Fibroblast of lung (primary cell): ENCODE data around the gene ANKS1B. TPM values are rescaled to one million over a fixed set of nuclear protein-coding genes. Genes with fewer than 3 reads are reported as not detected.

ENCODE experiments used
- DNase-seq, 2 donors: peaks; one replicate each; pipeline versions ENCODE4 v3.0.0 to v3.0.0-alpha.2; 2010; ENCODE audit warnings: low read depth in 2 of 2
- H2AFZ ChIP-seq: 2 replicates; pipeline ENCODE4 v1.5.1; 2012; ENCODE audit warnings: low read length, control low read depth, inconsistent platforms
- H3K27ac ChIP-seq: 2 replicates; pipeline ENCODE4 v1.5.1; 2011; ENCODE audit warnings: low read length, control low read depth; ENCODE audit not compliant: insufficient read depth
- H3K27me3 ChIP-seq: 2 replicates; pipeline ENCODE4 v1.5.1; 2011; ENCODE audit warnings: mild to moderate bottlenecking, low read length; ENCODE audit not compliant: control insufficient read depth, insufficient read depth
- H3K36me3 ChIP-seq: 2 replicates; pipeline ENCODE4 v1.5.1; 2011; ENCODE audit warnings: low read length; ENCODE audit not compliant: control insufficient read depth, insufficient read depth
- H3K4me1 ChIP-seq: 2 replicates; pipeline ENCODE4 v1.5.1; 2011; ENCODE audit warnings: low read length; ENCODE audit not compliant: control insufficient read depth, insufficient read depth; ENCODE audit errors: extremely low read depth
- H3K4me2 ChIP-seq: 2 replicates; pipeline ENCODE4 v1.5.1; 2011; ENCODE audit warnings: low read length, control low read depth; ENCODE audit not compliant: insufficient read depth; ENCODE audit errors: extremely low read depth
- H3K4me3 ChIP-seq, 4 experiments: fragments of 200-600 bp in 1 of 4; sonication (generic) in 1 of 4; replicated peaks in 1 of 4; 2 replicates each; pipeline ENCODE4 v1.5.1; 2011 to 2016; ENCODE audit warnings: low read length in 4 of 4, low read depth in 3 of 4, mild to moderate bottlenecking in 3 of 4, control low read depth in 2 of 4, inconsistent platforms in 1 of 4, mixed read lengths in 1 of 4; ENCODE audit not compliant: insufficient read depth in 1 of 4; ENCODE audit errors: control extremely low read depth in 1 of 4
- H3K79me2 ChIP-seq: 2 replicates; pipeline ENCODE4 v1.5.1; 2012; ENCODE audit warnings: mild to moderate bottlenecking, low read length, inconsistent platforms; ENCODE audit not compliant: control insufficient read depth, insufficient read depth
- H3K9ac ChIP-seq: 2 replicates; pipeline ENCODE4 v1.5.1; 2011; ENCODE audit warnings: mild to moderate bottlenecking, low read length, control low read depth; ENCODE audit not compliant: insufficient read depth
- H3K9me3 ChIP-seq: 2 replicates; pipeline ENCODE4 v1.5.1; 2012; ENCODE audit warnings: low read depth, low read length; ENCODE audit not compliant: control insufficient read depth, insufficient read depth
- H4K20me1 ChIP-seq: 2 replicates; pipeline ENCODE4 v1.5.1; 2011; ENCODE audit warnings: low read length; ENCODE audit not compliant: control insufficient read depth, insufficient read depth; ENCODE audit errors: extremely low read depth
- EZH2 ChIP-seq: IDR thresholded peaks from 2 replicates; pipeline ENCODE4 v1.5.1; 2012; ENCODE audit warnings: low read length, control low read depth, mild to moderate bottlenecking; ENCODE audit errors: missing control alignments
- polyA plus RNA-seq, 2 donors: library from polyadenylated mRNA; depleted of rRNA in 1 of 2; stranded (reverse) in 1 of 2; unstranded in 1 of 2; fragments of >200 nt; gene quantifications; 2 replicates each; pipeline ENCODE4 v1.2.1, GENCODE V29; 2011 to 2012; ENCODE audit warnings: missing spikeins in 1 of 2
- total RNA-seq: library from RNA; depleted of rRNA; stranded (reverse); fragments of >200 nt; gene quantifications from 2 replicates; pipeline ENCODE4 v1.2.1, GENCODE V29; 2014
- TF ChIP-seq, protein P1 (sequence below), 2 donors: IDR thresholded peaks in 1 of 2; conservative IDR thresholded peaks in 1 of 2; 1 replicate in 1 of 2; 2 replicates in 1 of 2; pipeline ENCODE4 v1.5.1; 2011 to 2012; ENCODE audit warnings: low read length in 2 of 2, control low read depth in 1 of 2, inconsistent platforms in 1 of 2, low read depth in 1 of 2, mild to moderate bottlenecking in 1 of 2

The ANKS1B gene
- total and polyA plus RNA-seq, 2 donors (not counting 1 experiment from before 2014, with no cell fraction given) = 0.11 to 0.83 TPM

DNA sequence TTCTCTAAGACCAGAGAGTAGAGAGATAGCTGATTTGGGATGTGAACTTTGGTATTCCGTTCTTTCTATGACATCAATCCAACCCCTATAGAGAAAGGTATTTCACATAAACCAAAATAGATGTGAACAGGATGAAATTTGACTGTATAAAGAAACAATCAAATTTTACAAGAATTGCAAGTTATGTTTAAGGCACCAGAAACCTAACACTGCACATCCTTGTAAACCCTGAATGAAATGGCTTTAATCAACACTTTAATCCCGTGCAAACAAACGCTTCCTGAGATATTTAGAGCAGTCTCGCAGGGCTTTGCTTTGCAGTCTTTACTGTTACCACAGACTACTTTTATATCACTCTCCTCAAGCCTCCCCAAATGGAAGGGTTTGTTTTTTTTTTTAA, 1214.5 kb downstream of the ANKS1B start:
- H3K9me3 ChIP-seq = no peaks in the 10 kb centered on the region
- H3K27me3 ChIP-seq = no peaks in the 10 kb centered on the region
- H3K4me2 ChIP-seq = no peak overlapping the region
- no peak overlapping the region for H3K9ac ChIP-seq
- no peaks in the 10 kb centered on the region for H3K79me2 ChIP-seq
- H3K36me3 ChIP-seq = no peaks in the 10 kb centered on the region
- no peak for TF ChIP-seq EZH2
- TF ChIP-seq, protein P1, sequence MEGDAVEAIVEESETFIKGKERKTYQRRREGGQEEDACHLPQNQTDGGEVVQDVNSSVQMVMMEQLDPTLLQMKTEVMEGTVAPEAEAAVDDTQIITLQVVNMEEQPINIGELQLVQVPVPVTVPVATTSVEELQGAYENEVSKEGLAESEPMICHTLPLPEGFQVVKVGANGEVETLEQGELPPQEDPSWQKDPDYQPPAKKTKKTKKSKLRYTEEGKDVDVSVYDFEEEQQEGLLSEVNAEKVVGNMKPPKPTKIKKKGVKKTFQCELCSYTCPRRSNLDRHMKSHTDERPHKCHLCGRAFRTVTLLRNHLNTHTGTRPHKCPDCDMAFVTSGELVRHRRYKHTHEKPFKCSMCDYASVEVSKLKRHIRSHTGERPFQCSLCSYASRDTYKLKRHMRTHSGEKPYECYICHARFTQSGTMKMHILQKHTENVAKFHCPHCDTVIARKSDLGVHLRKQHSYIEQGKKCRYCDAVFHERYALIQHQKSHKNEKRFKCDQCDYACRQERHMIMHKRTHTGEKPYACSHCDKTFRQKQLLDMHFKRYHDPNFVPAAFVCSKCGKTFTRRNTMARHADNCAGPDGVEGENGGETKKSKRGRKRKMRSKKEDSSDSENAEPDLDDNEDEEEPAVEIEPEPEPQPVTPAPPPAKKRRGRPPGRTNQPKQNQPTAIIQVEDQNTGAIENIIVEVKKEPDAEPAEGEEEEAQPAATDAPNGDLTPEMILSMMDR (conservative IDR thresholded peaks at IDR 0.05 in 1 of 2, IDR thresholded peaks at IDR 0.05 in 1 of 2; ENCODE audit: low read depth in 1 of 2, low read length in 2 of 2) = no peak
- H3K4me3 ChIP-seq = no peak overlapping the region
- H4K20me1 ChIP-seq = no peaks in the 10 kb centered on the region
- H3K27ac ChIP-seq = no peak overlapping the region
- H3K4me1 ChIP-seq = no peaks in the 10 kb centered on the region
- no peak overlapping the region for H2AFZ ChIP-seq
- DNase-seq = no peak

GRCh38 chr12:98769068-98769467, 1215.7 kb downstream of the ANKS1B start:
- H2AFZ ChIP-seq = no peak overlapping the region

GRCh38 chr12:98767248-98767647, 1217.5 kb downstream of the ANKS1B start:
- H3K27me3 ChIP-seq = no peaks in the 10 kb centered on the region
- no peaks in the 10 kb centered on the region for H3K4me1 ChIP-seq
- H3K9ac ChIP-seq = no peak overlapping the region
- H3K4me3 ChIP-seq = no peak overlapping the region
- TF ChIP-seq EZH2 = no peak
- TF ChIP-seq, protein P1 (conservative IDR thresholded peaks at IDR 0.05 in 1 of 2, IDR thresholded peaks at IDR 0.05 in 1 of 2; ENCODE audit: low read depth in 1 of 2, low read length in 2 of 2) = no peak
- H2AFZ ChIP-seq = no peak overlapping the region
- no peaks in the 10 kb centered on the region for H3K36me3 ChIP-seq
- no peaks in the 10 kb centered on the region for H3K79me2 ChIP-seq
- H3K9me3 ChIP-seq = no peaks in the 10 kb centered on the region
- H3K4me2 ChIP-seq = no peak overlapping the region
- no peak overlapping the region for H3K27ac ChIP-seq
- no peak for DNase-seq
- no peaks in the 10 kb centered on the region for H4K20me1 ChIP-seq

More at GRCh38 chr12:98769068-98769467, 1215.7 kb downstream of the ANKS1B start:
- DNase-seq = no peak
- Histone ChIP-seq H3K4me3 (no peak overlapping the region), H3K4me2 (no peak overlapping the region), H3K9ac (no peak overlapping the region), H3K9me3 (no peaks in the 10 kb centered on the region), H4K20me1 (no peaks in the 10 kb centered on the region), H3K27me3 (no peaks in the 10 kb centered on the region), H3K27ac (no peak overlapping the region), H3K36me3 (no peaks in the 10 kb centered on the region), H3K4me1 (no peaks in the 10 kb centered on the region), H3K79me2 (no peaks in the 10 kb centered on the region)
- TF ChIP-seq EZH2 = no peak
- TF ChIP-seq, protein P1 (conservative IDR thresholded peaks at IDR 0.05 in 1 of 2, IDR thresholded peaks at IDR 0.05 in 1 of 2; ENCODE audit: low read depth in 1 of 2, low read length in 2 of 2) = no peak
